H1 (cell line): ENCODE measurements around the gene KRTAP10-3. TPM values are rescaled to one million over a fixed set of nuclear protein-coding genes. Genes with fewer than 3 reads are reported as not detected.

Experiments
- CEBPB ChIP-seq: IDR thresholded peaks from 2 replicates; pipeline ENCODE4 v1.6.1; 2012; ENCODE audit warnings: low read depth, low read length
- HDAC2 ChIP-seq, 2 experiments: fragments of 300-600 bp in 1 of 2; sonication (generic) in 1 of 2; IDR thresholded peaks; 2 replicates each; pipeline ENCODE4 v1.6.1; 2011 to 2012; ENCODE audit warnings: low read depth in 2 of 2, low read length in 2 of 2, mild to moderate bottlenecking in 2 of 2, moderate library complexity in 2 of 2, borderline replicate concordance in 1 of 2, inconsistent platforms in 1 of 2
- KDM4A ChIP-seq: IDR thresholded peaks from one replicate; pipeline ENCODE4 v1.7.1; 2012; ENCODE audit warnings: low read depth, mild to moderate bottlenecking, moderate library complexity, low read length, inconsistent platforms; ENCODE audit not compliant: severe bottlenecking
- NANOG ChIP-seq: IDR thresholded peaks from 2 replicates; pipeline ENCODE4 v1.6.1; 2011; ENCODE audit warnings: low read length, low read depth, mild to moderate bottlenecking, inconsistent platforms; ENCODE audit not compliant: insufficient read depth, poor library complexity, severe bottlenecking
- RBBP5 ChIP-seq: IDR thresholded peaks from 2 replicates; pipeline ENCODE4 v1.7.1; 2012; ENCODE audit warnings: low read depth, mild to moderate bottlenecking, inconsistent platforms, low read length, moderate library complexity, borderline replicate concordance
- SIRT6 ChIP-seq: IDR thresholded peaks from one replicate; pipeline ENCODE4 v1.7.1; 2012; ENCODE audit warnings: low read length, inconsistent platforms
- polyA plus RNA-seq, 7 experiments: library from polyadenylated mRNA; depleted of rRNA in 3 of 7; stranded (reverse) in 5 of 7; unstranded in 2 of 7; fragments of >200 nt in 5 of 7; fragments of 200-250 nt in 2 of 7; gene quantifications; 1 replicate in 5 of 7; 2 replicates in 1 of 7; 4 replicates in 1 of 7; pipeline versions ENCODE4 v1.2.1 to v1.2.3, GENCODE V29; 2011 to 2013; ENCODE audit warnings: missing spikeins in 2 of 7, mixed read lengths in 2 of 7
- total RNA-seq: library from RNA; stranded (reverse); fragmentation: NEBNext Ultra II Directional; extraction: Animal tissue kit (Norgen Biotek cat#: 25700); gene quantifications from 2 replicates; pipeline ENCODE4 v1.2.1, GENCODE V29; 2021
- TF ChIP-seq, protein P1 (sequence below): fragments of 300-600 bp; sonication (generic); IDR thresholded peaks from 2 replicates; pipeline ENCODE4 v1.7.1; 2012; ENCODE audit warnings: low read length, moderate library complexity, mild to moderate bottlenecking, inconsistent platforms; ENCODE audit not compliant: insufficient replicate concordance
- TF ChIP-seq, protein P2 (sequence below): IDR thresholded peaks from 2 replicates; pipeline ENCODE4 v1.6.1; 2012; ENCODE audit warnings: inconsistent platforms

KRTAP10-3 gene
- total and polyA plus RNA-seq, 2 of the 8 experiments (the other 6 are each of a cell fraction or from before 2014, with no cell fraction given), result not detected

DNA sequence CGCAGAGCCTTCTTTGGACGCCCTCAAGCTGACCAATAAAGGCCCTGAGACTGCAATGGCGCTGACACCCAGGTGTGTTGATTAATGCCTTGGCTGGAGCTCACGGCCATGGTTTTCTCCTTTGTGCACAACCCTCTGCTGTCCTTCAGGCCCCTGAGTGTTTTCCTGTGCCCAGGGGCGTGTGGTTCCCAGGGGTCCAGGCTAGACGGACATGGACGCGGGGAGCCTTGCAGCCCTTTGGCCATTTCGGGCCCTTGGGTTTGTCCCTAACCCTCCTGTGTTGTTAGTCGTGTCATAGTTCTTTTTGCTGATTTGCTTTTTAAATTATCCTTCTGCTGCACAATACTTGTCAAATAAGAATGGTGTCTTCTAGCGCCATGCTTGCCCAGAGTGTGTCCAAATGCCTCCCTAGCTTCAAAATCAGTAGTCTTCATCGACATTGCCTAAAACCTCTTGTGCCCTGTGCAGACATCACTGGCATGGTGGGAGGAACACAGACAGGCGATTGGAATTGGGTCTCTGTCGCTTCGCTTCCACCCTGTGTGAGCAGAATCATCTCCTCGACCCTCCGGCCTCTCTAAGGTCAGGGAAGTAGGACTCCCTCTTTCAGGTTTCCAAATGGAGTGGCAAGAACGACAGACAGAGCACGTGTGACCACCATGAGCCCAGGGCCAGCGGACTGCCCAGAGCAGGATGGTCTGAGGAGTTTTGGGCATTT, 16.9 kb upstream of the KRTAP10-3 start (continued):
- TF ChIP-seq, protein P1, sequence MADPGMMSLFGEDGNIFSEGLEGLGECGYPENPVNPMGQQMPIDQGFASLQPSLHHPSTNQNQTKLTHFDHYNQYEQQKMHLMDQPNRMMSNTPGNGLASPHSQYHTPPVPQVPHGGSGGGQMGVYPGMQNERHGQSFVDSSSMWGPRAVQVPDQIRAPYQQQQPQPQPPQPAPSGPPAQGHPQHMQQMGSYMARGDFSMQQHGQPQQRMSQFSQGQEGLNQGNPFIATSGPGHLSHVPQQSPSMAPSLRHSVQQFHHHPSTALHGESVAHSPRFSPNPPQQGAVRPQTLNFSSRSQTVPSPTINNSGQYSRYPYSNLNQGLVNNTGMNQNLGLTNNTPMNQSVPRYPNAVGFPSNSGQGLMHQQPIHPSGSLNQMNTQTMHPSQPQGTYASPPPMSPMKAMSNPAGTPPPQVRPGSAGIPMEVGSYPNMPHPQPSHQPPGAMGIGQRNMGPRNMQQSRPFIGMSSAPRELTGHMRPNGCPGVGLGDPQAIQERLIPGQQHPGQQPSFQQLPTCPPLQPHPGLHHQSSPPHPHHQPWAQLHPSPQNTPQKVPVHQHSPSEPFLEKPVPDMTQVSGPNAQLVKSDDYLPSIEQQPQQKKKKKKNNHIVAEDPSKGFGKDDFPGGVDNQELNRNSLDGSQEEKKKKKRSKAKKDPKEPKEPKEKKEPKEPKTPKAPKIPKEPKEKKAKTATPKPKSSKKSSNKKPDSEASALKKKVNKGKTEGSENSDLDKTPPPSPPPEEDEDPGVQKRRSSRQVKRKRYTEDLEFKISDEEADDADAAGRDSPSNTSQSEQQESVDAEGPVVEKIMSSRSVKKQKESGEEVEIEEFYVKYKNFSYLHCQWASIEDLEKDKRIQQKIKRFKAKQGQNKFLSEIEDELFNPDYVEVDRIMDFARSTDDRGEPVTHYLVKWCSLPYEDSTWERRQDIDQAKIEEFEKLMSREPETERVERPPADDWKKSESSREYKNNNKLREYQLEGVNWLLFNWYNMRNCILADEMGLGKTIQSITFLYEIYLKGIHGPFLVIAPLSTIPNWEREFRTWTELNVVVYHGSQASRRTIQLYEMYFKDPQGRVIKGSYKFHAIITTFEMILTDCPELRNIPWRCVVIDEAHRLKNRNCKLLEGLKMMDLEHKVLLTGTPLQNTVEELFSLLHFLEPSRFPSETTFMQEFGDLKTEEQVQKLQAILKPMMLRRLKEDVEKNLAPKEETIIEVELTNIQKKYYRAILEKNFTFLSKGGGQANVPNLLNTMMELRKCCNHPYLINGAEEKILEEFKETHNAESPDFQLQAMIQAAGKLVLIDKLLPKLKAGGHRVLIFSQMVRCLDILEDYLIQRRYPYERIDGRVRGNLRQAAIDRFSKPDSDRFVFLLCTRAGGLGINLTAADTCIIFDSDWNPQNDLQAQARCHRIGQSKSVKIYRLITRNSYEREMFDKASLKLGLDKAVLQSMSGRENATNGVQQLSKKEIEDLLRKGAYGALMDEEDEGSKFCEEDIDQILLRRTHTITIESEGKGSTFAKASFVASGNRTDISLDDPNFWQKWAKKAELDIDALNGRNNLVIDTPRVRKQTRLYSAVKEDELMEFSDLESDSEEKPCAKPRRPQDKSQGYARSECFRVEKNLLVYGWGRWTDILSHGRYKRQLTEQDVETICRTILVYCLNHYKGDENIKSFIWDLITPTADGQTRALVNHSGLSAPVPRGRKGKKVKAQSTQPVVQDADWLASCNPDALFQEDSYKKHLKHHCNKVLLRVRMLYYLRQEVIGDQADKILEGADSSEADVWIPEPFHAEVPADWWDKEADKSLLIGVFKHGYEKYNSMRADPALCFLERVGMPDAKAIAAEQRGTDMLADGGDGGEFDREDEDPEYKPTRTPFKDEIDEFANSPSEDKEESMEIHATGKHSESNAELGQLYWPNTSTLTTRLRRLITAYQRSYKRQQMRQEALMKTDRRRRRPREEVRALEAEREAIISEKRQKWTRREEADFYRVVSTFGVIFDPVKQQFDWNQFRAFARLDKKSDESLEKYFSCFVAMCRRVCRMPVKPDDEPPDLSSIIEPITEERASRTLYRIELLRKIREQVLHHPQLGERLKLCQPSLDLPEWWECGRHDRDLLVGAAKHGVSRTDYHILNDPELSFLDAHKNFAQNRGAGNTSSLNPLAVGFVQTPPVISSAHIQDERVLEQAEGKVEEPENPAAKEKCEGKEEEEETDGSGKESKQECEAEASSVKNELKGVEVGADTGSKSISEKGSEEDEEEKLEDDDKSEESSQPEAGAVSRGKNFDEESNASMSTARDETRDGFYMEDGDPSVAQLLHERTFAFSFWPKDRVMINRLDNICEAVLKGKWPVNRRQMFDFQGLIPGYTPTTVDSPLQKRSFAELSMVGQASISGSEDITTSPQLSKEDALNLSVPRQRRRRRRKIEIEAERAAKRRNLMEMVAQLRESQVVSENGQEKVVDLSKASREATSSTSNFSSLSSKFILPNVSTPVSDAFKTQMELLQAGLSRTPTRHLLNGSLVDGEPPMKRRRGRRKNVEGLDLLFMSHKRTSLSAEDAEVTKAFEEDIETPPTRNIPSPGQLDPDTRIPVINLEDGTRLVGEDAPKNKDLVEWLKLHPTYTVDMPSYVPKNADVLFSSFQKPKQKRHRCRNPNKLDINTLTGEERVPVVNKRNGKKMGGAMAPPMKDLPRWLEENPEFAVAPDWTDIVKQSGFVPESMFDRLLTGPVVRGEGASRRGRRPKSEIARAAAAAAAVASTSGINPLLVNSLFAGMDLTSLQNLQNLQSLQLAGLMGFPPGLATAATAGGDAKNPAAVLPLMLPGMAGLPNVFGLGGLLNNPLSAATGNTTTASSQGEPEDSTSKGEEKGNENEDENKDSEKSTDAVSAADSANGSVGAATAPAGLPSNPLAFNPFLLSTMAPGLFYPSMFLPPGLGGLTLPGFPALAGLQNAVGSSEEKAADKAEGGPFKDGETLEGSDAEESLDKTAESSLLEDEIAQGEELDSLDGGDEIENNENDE, result no peak
- TF ChIP-seq, protein P2, sequence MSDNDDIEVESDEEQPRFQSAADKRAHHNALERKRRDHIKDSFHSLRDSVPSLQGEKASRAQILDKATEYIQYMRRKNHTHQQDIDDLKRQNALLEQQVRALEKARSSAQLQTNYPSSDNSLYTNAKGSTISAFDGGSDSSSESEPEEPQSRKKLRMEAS, result no peak
- TF ChIP-seq RBBP5, result no peak
- no peak for TF ChIP-seq KDM4A
- no peak for TF ChIP-seq HDAC2 (IDR thresholded peaks at IDR 0.05; ENCODE audit: borderline replicate concordance in 1 of 2, low read depth in 2 of 2, low read length in 2 of 2)
- no peak for TF ChIP-seq CEBPB
- TF ChIP-seq SIRT6, result no peak
- no peak for TF ChIP-seq NANOG
